Upper lobe of left lung (tissue), 4 donors: ENCODE results near the gene NECTIN4.
A peak's percentile ranks its signal among the peaks of the same experiment; 100 is the strongest.

Source experiments
- POLR2AphosphoS5 ChIP-seq, 2 donors: sonication (generic); formaldehyde crosslinking; IDR thresholded peaks; one replicate each; pipeline ENCODE4 v1.5.1; 2017; ENCODE audit warnings: antibody characterized with exemption in 2 of 2
- TF ChIP-seq, protein P1 (sequence below), 6 experiments: fragments of 450-650 bp in 4 of 6; fragments of 200-600 bp in 2 of 6; sonication (generic) in 2 of 6; IDR thresholded peaks; one replicate each; pipeline ENCODE4 v1.5.1; 2016 to 2019; ENCODE audit warnings: antibody characterized with exemption in 6 of 6

DNA sequence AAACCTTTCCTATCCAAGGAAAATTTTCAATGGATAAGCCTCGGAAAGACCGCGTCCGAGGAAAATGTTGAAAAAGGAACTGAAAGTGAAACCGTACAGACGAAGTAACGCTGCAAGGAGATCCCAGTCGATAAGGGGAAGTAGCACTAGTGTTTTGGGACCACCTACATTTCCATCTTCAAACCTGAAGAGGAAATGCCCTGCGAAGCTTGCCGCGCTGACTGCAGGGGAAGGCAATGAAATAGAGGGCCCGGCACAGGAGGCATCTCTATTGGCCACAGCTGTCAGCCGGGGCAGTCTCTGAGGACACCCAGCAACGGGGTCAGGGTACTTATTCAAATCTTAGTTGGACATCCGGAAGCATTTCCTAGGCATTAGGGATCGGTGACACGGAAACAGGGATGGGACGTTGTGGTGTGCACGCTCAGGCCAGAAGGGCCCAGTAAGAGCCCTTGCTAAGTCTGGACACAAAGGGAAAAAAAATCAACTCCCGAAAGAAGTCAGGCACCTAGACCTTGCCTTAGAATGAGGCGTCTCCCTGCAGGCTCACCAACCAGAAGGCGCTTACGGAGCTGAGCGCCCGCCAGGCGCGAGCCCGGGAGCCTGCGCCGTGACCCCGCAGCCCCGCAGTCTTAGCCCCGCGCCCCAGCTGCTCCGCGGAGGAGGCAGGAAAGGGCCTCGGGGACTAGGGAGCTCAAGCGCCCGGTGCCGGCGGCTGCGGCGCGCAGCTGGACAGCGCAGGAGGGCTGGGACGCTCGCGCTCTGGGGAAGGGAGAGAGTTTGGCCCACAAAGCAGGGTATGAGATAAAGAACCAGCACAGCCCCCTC, 44.2 kb downstream of the NECTIN4 start:
- peak; percentile 52 to 68 for TF ChIP-seq POLR2AphosphoS5 (IDR thresholded peaks at IDR 0.05)
- TF ChIP-seq, protein P1, sequence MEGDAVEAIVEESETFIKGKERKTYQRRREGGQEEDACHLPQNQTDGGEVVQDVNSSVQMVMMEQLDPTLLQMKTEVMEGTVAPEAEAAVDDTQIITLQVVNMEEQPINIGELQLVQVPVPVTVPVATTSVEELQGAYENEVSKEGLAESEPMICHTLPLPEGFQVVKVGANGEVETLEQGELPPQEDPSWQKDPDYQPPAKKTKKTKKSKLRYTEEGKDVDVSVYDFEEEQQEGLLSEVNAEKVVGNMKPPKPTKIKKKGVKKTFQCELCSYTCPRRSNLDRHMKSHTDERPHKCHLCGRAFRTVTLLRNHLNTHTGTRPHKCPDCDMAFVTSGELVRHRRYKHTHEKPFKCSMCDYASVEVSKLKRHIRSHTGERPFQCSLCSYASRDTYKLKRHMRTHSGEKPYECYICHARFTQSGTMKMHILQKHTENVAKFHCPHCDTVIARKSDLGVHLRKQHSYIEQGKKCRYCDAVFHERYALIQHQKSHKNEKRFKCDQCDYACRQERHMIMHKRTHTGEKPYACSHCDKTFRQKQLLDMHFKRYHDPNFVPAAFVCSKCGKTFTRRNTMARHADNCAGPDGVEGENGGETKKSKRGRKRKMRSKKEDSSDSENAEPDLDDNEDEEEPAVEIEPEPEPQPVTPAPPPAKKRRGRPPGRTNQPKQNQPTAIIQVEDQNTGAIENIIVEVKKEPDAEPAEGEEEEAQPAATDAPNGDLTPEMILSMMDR (IDR thresholded peaks at IDR 0.05) = no peak
